NCI-H526 treated with DMSO at 0.1 percent for 48 hours (cell line): ENCODE measurements around the gene HMG20A.
A peak's percentile ranks its signal among the peaks of the same experiment; 100 is the strongest.
"Not testable (repeated sequence)": the region's sequence is repeated elsewhere in the genome, so short reads cannot be mapped to it uniquely, and the experiment has no call there.

ENCODE experiments used
- DNase-seq: peaks from one replicate; lab custom pipeline; 2025; lab: John Stamatoyannopoulos, UW

The HMG20A gene

GRCh38 chr15:77406846-77407245, 13.8 kb upstream of the HMG20A start:
- peak; percentile 80 for DNase-seq

GRCh38 chr15:77409259-77410156, 11.2 kb upstream of the HMG20A start:
- no peak for DNase-seq

DNA sequence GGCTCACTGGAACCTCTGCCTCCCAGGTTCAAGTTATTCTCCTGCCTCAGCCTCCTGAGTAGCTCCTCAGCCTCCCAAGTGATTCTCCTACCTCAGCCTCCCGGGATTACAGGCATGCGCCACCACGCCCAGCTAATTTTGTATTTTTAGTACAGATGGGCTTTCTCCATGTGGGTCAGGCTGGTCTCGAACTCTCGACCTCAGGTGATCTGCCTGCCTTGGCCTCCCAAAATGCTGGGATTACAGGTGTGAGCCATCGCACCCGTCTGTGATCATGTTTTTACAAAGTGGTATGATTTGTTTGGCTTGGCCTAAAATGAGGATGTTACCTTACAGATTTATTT, 10.6 kb upstream of the HMG20A start:
- DNase-seq: not testable (repeated sequence)

DNA sequence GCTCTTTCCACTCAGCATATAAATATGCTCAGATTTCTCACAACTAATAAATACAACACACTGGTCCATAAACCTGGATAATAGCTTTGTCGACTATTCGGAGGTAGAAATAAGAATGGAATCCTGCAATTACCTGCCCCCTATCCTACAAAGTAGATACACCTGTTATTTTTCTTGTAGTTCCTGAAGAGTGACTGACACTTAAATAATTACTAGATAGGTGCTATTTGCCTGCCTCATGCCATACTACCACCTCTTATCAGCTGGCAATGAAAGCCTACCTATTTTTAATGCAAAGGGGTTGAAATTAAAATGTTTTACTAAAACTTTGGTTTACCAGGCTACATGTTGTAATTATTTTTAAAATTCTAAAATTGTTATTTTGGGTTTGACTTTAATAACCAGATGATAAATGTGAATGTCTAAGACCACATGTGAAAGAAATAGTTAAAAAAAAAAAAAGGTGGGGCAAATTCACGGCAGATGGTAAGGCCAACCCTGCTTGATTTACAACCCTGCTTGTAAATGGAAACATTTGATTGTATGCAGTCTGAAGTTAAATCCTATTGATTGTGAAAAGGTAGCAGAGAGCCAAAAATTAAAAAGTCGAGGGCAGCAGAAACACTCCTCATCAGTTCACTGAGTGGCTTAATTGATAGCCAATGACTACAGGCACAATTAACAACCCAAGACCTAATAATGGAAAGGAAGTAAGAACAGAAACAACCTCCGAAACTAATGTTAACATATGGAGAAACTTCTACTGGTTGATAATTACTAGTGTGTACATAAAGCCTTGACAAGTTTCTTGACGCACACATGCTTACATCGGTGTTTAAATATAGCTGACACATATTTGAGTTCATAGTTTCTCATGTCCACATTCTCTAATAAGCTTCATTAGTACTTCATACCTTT, 9.7 kb upstream of the HMG20A start:
- DNase-seq: no peak

DNA sequence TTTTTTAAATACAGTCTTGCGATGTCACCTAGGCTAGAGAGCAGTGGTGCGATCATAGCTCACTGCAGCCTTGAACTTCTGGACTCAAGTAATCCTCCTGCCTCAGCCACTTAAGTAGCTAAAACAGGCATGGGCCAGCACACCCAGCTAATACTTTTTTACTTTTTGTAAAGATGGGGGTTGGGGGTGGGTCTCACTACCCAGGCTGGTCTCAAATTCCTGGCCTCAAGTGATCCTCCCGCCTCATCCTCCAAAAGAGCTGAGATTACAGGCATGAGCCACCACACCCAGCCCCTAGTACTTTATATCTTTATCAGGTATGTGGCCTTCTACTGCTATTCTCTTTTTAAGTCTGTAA, 9.1 kb upstream of the HMG20A start:
- DNase-seq: no peak

- DNase-seq: no peak
Observed at GRCh38 chr15:77412972-77413698, 7.6 kb upstream of the HMG20A start.

GRCh38 chr15:77413699-77414349, 6.9 kb upstream of the HMG20A start:
- no peak for DNase-seq

GRCh38 chr15:77414789-77415442, 5.8 kb upstream of the HMG20A start:
- DNase-seq: no peak

GRCh38 chr15:77415450-77416147, 5.1 kb upstream of the HMG20A start:
- no peak for DNase-seq

DNA sequence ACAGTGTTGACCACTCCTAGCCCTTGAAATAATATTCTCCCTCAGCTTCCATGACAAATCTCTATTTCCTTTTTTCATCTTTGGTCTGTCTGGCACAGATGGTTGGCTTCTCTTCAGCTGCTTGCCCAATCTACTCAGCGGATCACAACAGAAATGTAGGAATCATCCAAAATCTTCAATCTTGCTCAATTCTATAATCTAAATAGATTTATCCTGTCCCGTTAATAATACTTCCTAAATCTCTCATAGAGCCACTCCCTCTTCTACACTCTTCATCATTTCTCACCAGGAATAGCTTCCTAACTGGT, 4.6 kb upstream of the HMG20A start:
- DNase-seq: no peak

DNA sequence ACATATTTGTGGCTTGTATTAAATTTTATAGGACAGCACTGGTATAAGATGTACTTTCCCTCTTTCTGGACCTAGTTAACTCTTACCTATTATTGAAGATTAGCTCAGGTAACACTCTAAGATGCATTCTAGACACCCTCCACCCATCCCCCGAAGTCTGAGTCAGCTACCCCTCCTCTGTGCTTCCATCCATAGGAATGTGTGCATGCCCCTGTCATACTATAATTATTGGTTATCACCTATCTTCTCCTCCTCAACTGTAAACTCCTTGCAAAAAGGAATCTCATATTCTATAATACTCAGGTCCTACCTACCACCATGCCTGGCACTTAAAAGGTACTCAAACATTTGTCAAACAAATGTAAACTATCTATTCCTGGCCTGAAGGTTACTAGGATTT, 3.7 kb upstream of the HMG20A start:
- DNase-seq: no peak

- peak; percentile 62 for DNase-seq
Observed at GRCh38 chr15:77417602-77418001, 3.1 kb upstream of the HMG20A start.

DNA sequence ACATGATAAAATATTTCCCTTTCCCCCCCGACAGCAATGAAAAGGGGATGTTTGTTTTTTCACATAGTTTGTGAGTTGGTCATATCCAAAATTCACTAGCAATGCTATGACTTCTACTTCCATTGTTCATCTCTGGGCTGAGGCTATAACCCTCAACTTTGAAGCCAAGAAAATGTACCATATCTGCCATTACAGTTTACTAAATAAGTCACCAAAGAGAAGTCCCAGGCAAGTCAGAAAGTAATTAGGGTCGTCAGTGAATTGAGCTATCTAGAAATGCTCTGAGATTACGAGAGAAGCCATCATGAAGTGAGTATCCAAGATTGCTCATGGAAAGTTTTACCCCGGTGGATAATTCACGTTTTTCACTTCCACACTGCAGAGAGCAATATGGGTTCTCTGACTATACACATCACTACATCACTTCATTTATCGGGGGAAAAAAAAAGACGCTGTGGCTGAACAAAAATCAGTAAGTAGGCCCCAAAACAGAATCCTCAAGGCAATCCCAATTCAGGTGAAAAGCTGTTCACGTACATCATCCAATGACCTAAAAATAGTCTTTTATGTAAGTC, 2.2 kb upstream of the HMG20A start:
- no peak for DNase-seq

GRCh38 chr15:77418966-77419835, 1.5 kb upstream of the HMG20A start:
- DNase-seq: peak; percentile 20

GRCh38 chr15:77419836-77420609, 665 bp upstream of the HMG20A start, which contains the start of gene PEAK1:
Gene PEAK1, minus strand, starts transcription at chr15:77420104. Its CDS starts 238,178 bp downstream, at chr15:77181926.
- peak; percentile 96 for DNase-seq

DNA sequence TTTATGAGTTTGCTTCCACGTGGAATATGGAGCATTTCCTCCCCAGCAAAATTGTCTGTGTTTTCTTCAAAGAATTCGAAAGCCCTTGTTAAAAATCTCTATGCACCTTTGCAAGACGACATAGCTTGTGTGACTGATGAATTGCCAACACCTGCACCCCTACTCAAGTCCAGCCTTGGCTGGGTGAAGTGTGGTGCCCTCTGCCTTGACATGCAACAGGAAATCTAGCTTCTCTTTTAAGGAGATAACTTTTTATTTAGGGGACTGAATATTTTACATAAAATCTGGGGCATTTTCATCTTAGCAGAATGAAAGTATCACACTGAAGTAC, 647 bp downstream of the HMG20A start:
- no peak for DNase-seq

- DNase-seq: no peak
Observed at GRCh38 chr15:77425104-77425503, 4.4 kb downstream of the HMG20A start.

DNA sequence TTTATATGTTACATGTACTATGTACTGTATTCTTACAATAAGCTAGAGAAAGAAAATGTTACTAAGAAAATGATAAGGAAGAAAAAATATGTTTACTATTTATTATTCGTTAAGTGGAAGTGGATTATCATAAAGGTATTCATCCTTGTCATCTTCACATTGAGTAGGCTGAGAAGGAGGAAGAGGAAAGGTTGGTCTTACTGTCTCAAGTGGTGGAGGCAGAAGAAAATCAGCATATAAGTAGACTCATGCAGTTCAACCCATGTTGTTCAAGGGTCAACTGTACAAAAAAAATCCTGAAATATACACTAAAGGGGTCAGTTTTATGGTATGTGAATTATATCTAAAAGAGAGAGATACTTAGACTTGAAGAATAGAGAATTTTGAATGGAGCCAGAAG, 5.7 kb downstream of the HMG20A start:
- DNase-seq: no peak

- DNase-seq: no peak
Observed at GRCh38 chr15:77426871-77427270, 6.2 kb downstream of the HMG20A start.
